GM19455 (cell line): Measurements from ENCODE around the gene RCSD1.
A peak's percentile ranks its signal among the peaks of the same experiment; 100 is the strongest.
"Not testable (repeated sequence)": the region's sequence is repeated elsewhere in the genome, so short reads cannot be mapped to it uniquely, and the experiment has no call there.

Experiments
- ATAC-seq: cut with Tn5 transposase; IDR thresholded peaks from one replicate; pipeline ENCODE4 v1.9.1; 2021; ENCODE audit not compliant: unreplicated experiment

RCSD1 gene

GRCh38 chr1:167710836-167711235 lies 80.8 kb downstream of the RCSD1 start:
- ATAC-seq: no peak

GRCh38 chr1:167711797-167712196 lies 81.8 kb downstream of the RCSD1 start:
- ATAC-seq: no peak

GRCh38 chr1:167713330-167714081 lies 83.5 kb downstream of the RCSD1 start:
- no peak for ATAC-seq

GRCh38 chr1:167714098-167714438 lies 84.0 kb downstream of the RCSD1 start:
- ATAC-seq: peak; percentile 51

- ATAC-seq: peak; percentile 51
These were observed 84.6 kb downstream of the RCSD1 start for GRCh38 chr1:167714439-167715156.

GRCh38 chr1:167715157-167715999 lies 85.3 kb downstream of the RCSD1 start:
- ATAC-seq: peak; percentile 35

GRCh38 chr1:167716000-167716271 lies 85.9 kb downstream of the RCSD1 start:
- no peak for ATAC-seq

- no peak for ATAC-seq
These were observed 87.3 kb downstream of the RCSD1 start for GRCh38 chr1:167717351-167717750.

- ATAC-seq: no peak
These were observed 89.1 kb downstream of the RCSD1 start for GRCh38 chr1:167718914-167719691.

GRCh38 chr1:167719715-167720421 lies 89.8 kb downstream of the RCSD1 start:
- ATAC-seq: not testable (repeated sequence)

- peak; percentile 2 for ATAC-seq
These were observed 91.1 kb downstream of the RCSD1 start for GRCh38 chr1:167720965-167721616.

GRCh38 chr1:167721617-167722151 lies 91.7 kb downstream of the RCSD1 start, which contains the start of gene MPZL1:
Gene MPZL1 (plus strand): TSS chr1:167721982. CDS start chr1:167722152, 170 bp downstream.
- peak; percentile 86 for ATAC-seq

- peak; percentile 39 for ATAC-seq
These were observed 92.3 kb downstream of the RCSD1 start for GRCh38 chr1:167722152-167722869.

GRCh38 chr1:167722870-167723251 lies 92.8 kb downstream of the RCSD1 start:
- no peak for ATAC-seq

- no peak for ATAC-seq
These were observed 93.8 kb downstream of the RCSD1 start for GRCh38 chr1:167723707-167724323.

- ATAC-seq: no peak
These were observed 96.0 kb downstream of the RCSD1 start for GRCh38 chr1:167726008-167726407.

- ATAC-seq: no peak
These were observed 98.9 kb downstream of the RCSD1 start for GRCh38 chr1:167728818-167729410.

GRCh38 chr1:167734227-167734626 lies 104.2 kb downstream of the RCSD1 start:
- no peak for ATAC-seq
